Activated B cell treated with CpG ODN at 0.5 μM for 24 hours (primary cell): ENCODE measurements around the gene RFC1. TPM values are rescaled to one million over a fixed set of nuclear protein-coding genes. Genes with fewer than 3 reads are reported as not detected.
"Not testable (repeated sequence)": the region's sequence is repeated elsewhere in the genome, so short reads cannot be mapped to it uniquely, and the experiment has no call there.

Experiments
- ATAC-seq: fragments of 200-7000 bp; cut with Tn5 transposase; one replicate; pipeline ENCODE4 v1.10.0; 2021; ENCODE audit warnings: low read depth, mild to moderate bottlenecking, moderate library complexity
- CTCF ChIA-PET: fragments of 350-600 bp; sonication (Branson Sonifier 250); formaldehyde crosslinking; loops from one replicate; lab custom pipeline; 2021; ENCODE audit warnings: antibody characterized with exemption; lab: Charles Lee
- POLR2A ChIA-PET: fragments of 350-600 bp; sonication (Branson Sonifier 250); formaldehyde crosslinking; loops from one replicate; lab custom pipeline; 2021; ENCODE audit warnings: antibody characterized with exemption; lab: Charles Lee
- DNase-seq: peaks from one replicate; pipeline ENCODE4 v3.0.0; 2022
- H3K27ac Mint-ChIP-seq: one replicate; pipeline ENCODE4 v1.8.0; 2020; ENCODE audit warnings: mixed read lengths
- H3K27me3 Mint-ChIP-seq: one replicate; pipeline ENCODE4 v1.8.0; 2021; ENCODE audit warnings: mixed read lengths
- H3K36me3 Mint-ChIP-seq: one replicate; pipeline ENCODE4 v1.8.0; 2021; ENCODE audit warnings: low read depth, mixed read lengths
- H3K4me1 Mint-ChIP-seq: one replicate; pipeline ENCODE4 v1.8.0; 2021; ENCODE audit warnings: mixed read lengths
- H3K4me3 Mint-ChIP-seq: one replicate; pipeline ENCODE4 v1.8.0; 2020; ENCODE audit warnings: mild to moderate bottlenecking, mixed read lengths
- H3K9me3 Mint-ChIP-seq: one replicate; pipeline ENCODE4 v1.8.0; 2020; ENCODE audit warnings: mixed read lengths
- intact Hi-C: fragments of 100-400 bp; cut with micrococcal nuclease; formaldehyde crosslinking; loops from one replicate; pipeline ENCODE4 v1.15.1; 2024
- total RNA-seq: library from RNA; stranded (reverse); gene quantifications from 2 replicates; pipeline ENCODE4 v1.2.3, GENCODE V29; 2022
- TF ChIP-seq, protein P1 (sequence below): fragments of 200-600 bp; IDR thresholded peaks from one replicate; pipeline ENCODE4 v1.8.0; 2022; ENCODE audit warnings: antibody characterized with exemption, mild to moderate bottlenecking

RFC1 gene
- total RNA-seq, 1 donor from 2014 or later = 45.9 TPM

DNA sequence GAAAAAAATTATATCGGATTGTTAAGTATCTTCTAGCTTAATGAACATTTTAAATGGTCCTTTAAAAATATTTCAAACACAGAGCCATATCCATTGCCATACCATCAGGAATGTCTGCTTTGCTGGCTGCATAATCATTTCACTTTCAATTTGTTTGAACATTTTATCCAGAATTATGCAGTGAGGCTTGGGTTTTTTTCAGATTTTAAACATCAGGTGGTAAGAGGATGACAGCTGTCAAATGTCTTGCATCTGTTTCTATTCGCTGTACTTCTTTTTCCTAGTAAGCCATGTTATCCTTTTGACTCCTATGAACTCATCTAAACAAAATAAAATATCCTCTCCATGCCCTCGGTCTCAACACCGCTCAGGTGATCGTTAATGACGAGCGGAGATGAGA lies 802 bp downstream of the RFC1 start:
- DNase-seq (no peak), ATAC-seq (no peak)
- POLR2A ChIA-PET = interaction anchor here (0.6 to 5.6 kb wide), 6 partner anchors 11 to 850 kb away, joined by 4 to 94 read pairs (median 10); partner anchors contain the start of genes LIAS and RPL9
- H3K27ac Mint-ChIP-seq = peak overlapping the region; percentile 88
- CTCF ChIA-PET = no interaction called here
- H3K4me3 Mint-ChIP-seq = peak overlapping the region; percentile 91
- H3K9me3 Mint-ChIP-seq = peaks cover 2% of the 10 kb centered on the region
- H3K4me1 Mint-ChIP-seq = peaks cover 44% of the 10 kb centered on the region
- H3K36me3 Mint-ChIP-seq = peaks cover 7% of the 10 kb centered on the region
- TF ChIP-seq, protein P1, sequence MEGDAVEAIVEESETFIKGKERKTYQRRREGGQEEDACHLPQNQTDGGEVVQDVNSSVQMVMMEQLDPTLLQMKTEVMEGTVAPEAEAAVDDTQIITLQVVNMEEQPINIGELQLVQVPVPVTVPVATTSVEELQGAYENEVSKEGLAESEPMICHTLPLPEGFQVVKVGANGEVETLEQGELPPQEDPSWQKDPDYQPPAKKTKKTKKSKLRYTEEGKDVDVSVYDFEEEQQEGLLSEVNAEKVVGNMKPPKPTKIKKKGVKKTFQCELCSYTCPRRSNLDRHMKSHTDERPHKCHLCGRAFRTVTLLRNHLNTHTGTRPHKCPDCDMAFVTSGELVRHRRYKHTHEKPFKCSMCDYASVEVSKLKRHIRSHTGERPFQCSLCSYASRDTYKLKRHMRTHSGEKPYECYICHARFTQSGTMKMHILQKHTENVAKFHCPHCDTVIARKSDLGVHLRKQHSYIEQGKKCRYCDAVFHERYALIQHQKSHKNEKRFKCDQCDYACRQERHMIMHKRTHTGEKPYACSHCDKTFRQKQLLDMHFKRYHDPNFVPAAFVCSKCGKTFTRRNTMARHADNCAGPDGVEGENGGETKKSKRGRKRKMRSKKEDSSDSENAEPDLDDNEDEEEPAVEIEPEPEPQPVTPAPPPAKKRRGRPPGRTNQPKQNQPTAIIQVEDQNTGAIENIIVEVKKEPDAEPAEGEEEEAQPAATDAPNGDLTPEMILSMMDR = no peak
- H3K27me3 Mint-ChIP-seq = no peaks in the 10 kb centered on the region
- intact Hi-C loops = loop anchor here (5.0 to 10.0 kb wide), 3 partner anchors 183 to 1471 kb away; partner anchors contain the start of genes TBC1D1, TMEM156 and WDR19

DNA sequence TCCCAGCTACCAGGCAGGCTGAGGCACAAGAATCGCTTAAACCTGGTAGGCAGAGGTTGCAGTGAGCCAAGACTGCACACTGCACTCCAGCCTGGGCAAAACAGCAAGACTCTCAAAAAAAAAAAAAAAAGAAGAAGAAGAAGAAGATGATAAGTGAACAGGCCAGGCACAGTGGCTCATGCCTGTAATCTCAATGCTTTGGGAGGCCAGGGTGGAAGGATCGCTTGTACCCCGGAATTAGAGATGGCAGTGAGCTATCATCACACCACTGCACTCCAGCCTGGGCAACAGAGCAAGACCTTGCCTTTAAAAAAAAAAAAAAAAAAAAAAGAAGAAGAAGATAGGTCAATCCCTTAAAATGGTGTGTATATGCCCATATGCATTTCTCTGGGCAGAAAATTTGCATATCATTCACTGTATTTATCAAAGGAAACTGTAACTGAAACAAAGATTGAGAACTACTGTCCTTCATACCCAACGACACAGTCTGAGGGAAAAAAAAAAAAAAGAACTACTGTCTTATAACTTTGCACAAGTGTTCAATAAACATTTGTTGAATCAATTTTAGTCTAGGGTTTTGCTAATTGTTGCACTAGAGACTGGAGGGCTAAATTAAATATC lies 2.3 kb downstream of the RFC1 start:
- Mint-ChIP-seq H3K27ac (peak overlapping the region; percentile 73), H3K4me3 (peak overlapping the region; percentile 56), H3K4me1 (peaks cover 53% of the 10 kb centered on the region), H3K27me3 (no peaks in the 10 kb centered on the region), H3K9me3 (no peaks in the 10 kb centered on the region), H3K36me3 (peaks cover 7% of the 10 kb centered on the region)
- no peak for DNase-seq
- intact Hi-C loops = loop anchor here (10.0 kb wide), 1 partner anchor 1469 kb away; the partner anchor contains the start of gene TBC1D1
- CTCF ChIA-PET = no interaction called here
- no peak for ATAC-seq
- POLR2A ChIA-PET = interaction anchor here (0.6 to 5.6 kb wide), 5 partner anchors 9 to 95 kb away, joined by 3 to 94 read pairs (median 4); partner anchors contain the start of genes LIAS and RPL9
- TF ChIP-seq, protein P1 = no peak

DNA sequence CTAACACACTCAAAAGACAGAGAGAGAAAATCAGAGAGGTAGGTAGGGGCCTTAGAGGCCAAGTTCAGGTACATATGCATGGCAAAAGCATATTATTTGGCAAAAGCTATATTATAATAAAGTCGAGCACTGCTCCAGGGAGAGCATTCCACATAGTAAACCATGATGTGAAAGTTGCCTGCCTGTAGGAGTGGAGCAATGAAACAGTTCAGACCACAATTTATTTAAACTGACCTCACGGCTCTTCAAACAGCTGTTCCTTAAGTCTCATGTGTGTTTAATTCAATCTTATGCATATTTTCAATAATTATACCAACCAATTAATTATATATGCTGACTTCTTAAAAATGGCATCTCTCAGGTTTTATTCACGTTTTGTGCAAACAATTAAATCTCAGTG lies 3.3 kb downstream of the RFC1 start:
- TF ChIP-seq, protein P1 = no peak
- DNase-seq (no peak), ATAC-seq (no peak)
- intact Hi-C loops = loop anchor here (10.0 kb wide), 1 partner anchor 1468 kb away; the partner anchor contains the start of gene TBC1D1
- Mint-ChIP-seq H3K4me3 (no peak overlapping the region), H3K27me3 (no peaks in the 10 kb centered on the region), H3K9me3 (no peaks in the 10 kb centered on the region), H3K4me1 (peaks cover 61% of the 10 kb centered on the region), H3K27ac (peak overlapping the region; percentile 7), H3K36me3 (peaks cover 7% of the 10 kb centered on the region)
- ChIA-PET POLR2A (interaction anchor here (1.0 to 1.4 kb wide), 2 partner anchors 9 to 84 kb away, joined by 3 read pairs; no protein-coding TSS in a partner anchor), CTCF (interaction anchor here (0.8 kb wide), 1 partner anchor 10 kb away, joined by 3 read pairs; no protein-coding TSS in a partner anchor)

DNA sequence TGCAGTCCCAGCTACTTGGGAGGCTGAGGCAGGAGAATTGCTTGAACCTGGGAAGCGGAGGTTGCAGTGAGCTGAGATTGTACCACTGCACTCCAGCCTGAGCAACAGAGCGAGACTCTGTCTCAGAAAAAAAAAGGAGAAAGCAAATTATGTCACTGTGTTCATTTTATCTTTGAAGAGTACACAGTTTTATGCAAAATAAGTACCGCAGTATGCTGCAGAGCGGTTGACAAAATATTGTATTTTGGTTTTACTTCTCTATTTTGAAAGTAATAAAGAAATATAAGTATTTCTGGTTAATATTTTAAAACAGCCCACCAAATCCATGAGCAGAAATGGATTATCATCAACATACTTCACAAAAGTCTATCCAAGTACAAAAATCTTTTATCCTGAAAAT lies 5.6 kb downstream of the RFC1 start:
- H3K36me3 Mint-ChIP-seq, H3K27ac Mint-ChIP-seq, CTCF ChIA-PET, POLR2A ChIA-PET, H3K9me3 Mint-ChIP-seq, DNase-seq, H3K27me3 Mint-ChIP-seq: not testable (repeated sequence)
- peak; percentile 63 for ATAC-seq
- Mint-ChIP-seq H3K4me3 (peak overlapping the region; percentile 32), H3K4me1 (peaks cover 67% of the 10 kb centered on the region)
- intact Hi-C loops = loop anchor here (10.0 kb wide), 1 partner anchor 1466 kb away; the partner anchor contains the start of gene TBC1D1

DNA sequence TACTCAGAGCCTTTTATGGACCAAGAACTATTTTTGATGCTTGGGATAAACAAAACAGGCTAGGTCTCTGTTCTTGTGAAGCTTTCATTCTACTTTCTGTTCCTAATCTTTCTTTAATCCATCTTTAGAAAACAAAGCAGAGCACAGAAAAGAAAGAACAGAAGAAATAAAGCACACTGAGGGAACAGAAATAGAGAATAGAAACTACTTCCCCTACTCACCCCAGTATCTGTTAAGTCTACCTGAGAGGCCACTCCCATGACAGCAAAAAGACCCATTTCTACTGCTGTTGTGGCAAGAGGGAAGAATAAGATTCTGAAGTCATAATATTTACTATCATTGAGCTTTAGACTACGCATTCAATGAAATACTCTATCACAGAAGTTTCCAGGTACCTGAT lies 9.2 kb downstream of the RFC1 start:
- ATAC-seq (peak; percentile 41), DNase-seq (no peak)
- intact Hi-C loops = loop anchor here (1.0 to 10.0 kb wide), 2 partner anchors 9 to 278 kb away; partner anchors contain the start of genes RFC1 and SMIM14
- TF ChIP-seq, protein P1 = no peak
- Mint-ChIP-seq H3K4me1 (peaks cover 75% of the 10 kb centered on the region), H3K36me3 (peaks cover 3% of the 10 kb centered on the region), H3K27ac (peak overlapping the region; percentile 84), H3K9me3 (no peaks in the 10 kb centered on the region), H3K4me3 (peak overlapping the region; percentile 53), H3K27me3 (no peaks in the 10 kb centered on the region)
- POLR2A ChIA-PET = interaction anchor here (0.9 to 8.0 kb wide), 4 partner anchors 9 to 313 kb away, joined by 3 to 94 read pairs (median 8); partner anchors contain the start of genes LIAS and RFC1
- CTCF ChIA-PET = no interaction called here
